H1 (cell line): Measurements from ENCODE around the gene BSPH1. TPM values are rescaled to one million over a fixed set of nuclear protein-coding genes. Genes with fewer than 3 reads are reported as not detected.

Experiments used
- CTCF ChIP-seq, 3 experiments: IDR thresholded peaks; 1 replicate in 2 of 3; 2 replicates in 1 of 3; pipeline versions ENCODE4 v1.5.1 to v1.6.1; 2011; ENCODE audit warnings: low read length in 3 of 3, mild to moderate bottlenecking in 3 of 3, inconsistent platforms in 2 of 3, low read depth in 1 of 3, moderate library complexity in 1 of 3; ENCODE audit not compliant: insufficient read depth in 1 of 3; ENCODE audit errors: control extremely low read depth in 1 of 3
- polyA plus RNA-seq, 7 experiments: library from polyadenylated mRNA; depleted of rRNA in 3 of 7; stranded (reverse) in 5 of 7; unstranded in 2 of 7; fragments of >200 nt in 5 of 7; fragments of 200-250 nt in 2 of 7; gene quantifications; 1 replicate in 5 of 7; 2 replicates in 1 of 7; 4 replicates in 1 of 7; pipeline versions ENCODE4 v1.2.1 to v1.2.3, GENCODE V29; 2011 to 2013; ENCODE audit warnings: missing spikeins in 2 of 7, mixed read lengths in 2 of 7
- total RNA-seq: library from RNA; stranded (reverse); fragmentation: NEBNext Ultra II Directional; extraction: Animal tissue kit (Norgen Biotek cat#: 25700); gene quantifications from 2 replicates; pipeline ENCODE4 v1.2.1, GENCODE V29; 2021

BSPH1 gene
- total and polyA plus RNA-seq, 2 of the 8 experiments (the other 6 are each of a cell fraction or from before 2014, with no cell fraction given) = not detected

GRCh38 chr19:48006762-48007161 is 14.8 kb upstream of the BSPH1 start (continued):
- TF ChIP-seq CTCF (IDR thresholded peaks at IDR 0.05; ENCODE audit: control extremely low read depth in 1 of 3, insufficient read depth in 1 of 3, low read depth in 1 of 3, low read length in 3 of 3) = peak; percentile 31 to 75 (median 35)
